T-helper 2 cell (primary cell): Measurements from ENCODE around the gene RPS6KA2.
A peak's percentile ranks its signal among the peaks of the same experiment; 100 is the strongest.

Experiments
- DNase-seq, 5 experiments: peaks; one replicate each; pipeline versions ENCODE4 v3.0.0 to v3.0.0-alpha.2; 2012 to 2022

RPS6KA2 gene

GRCh38 chr6:166633732-166634535 lies 6.9 kb upstream of the RPS6KA2 start:
- no peak for DNase-seq

- no peak for DNase-seq
These were observed 5.7 kb upstream of the RPS6KA2 start for GRCh38 chr6:166632731-166633130.

- no peak for DNase-seq
These were observed 3.4 kb upstream of the RPS6KA2 start for GRCh38 chr6:166630462-166630861.

GRCh38 chr6:166629628-166630027 lies 2.6 kb upstream of the RPS6KA2 start:
- no peak for DNase-seq

GRCh38 chr6:166627875-166628801 lies 1.1 kb upstream of the RPS6KA2 start:
- DNase-seq, result peak; percentile 15 to 57 (median 52)

- DNase-seq, result peak in 4 of 5 experiments; percentile 2 to 36 (median 8)
These were observed 646 bp downstream of the RPS6KA2 start for GRCh38 chr6:166626177-166627032.

- no peak for DNase-seq
These were observed 1.7 kb downstream of the RPS6KA2 start for GRCh38 chr6:166625356-166625755.

- no peak for DNase-seq
These were observed 2.8 kb downstream of the RPS6KA2 start for GRCh38 chr6:166624275-166624674.

GRCh38 chr6:166623318-166623717 lies 3.7 kb downstream of the RPS6KA2 start:
- no peak for DNase-seq

GRCh38 chr6:166621114-166621540 lies 5.9 kb downstream of the RPS6KA2 start:
- DNase-seq, result no peak

- no peak for DNase-seq
These were observed 6.5 kb downstream of the RPS6KA2 start for GRCh38 chr6:166620478-166621113.

GRCh38 chr6:166619912-166620311 lies 7.1 kb downstream of the RPS6KA2 start:
- no peak for DNase-seq

GRCh38 chr6:166618866-166619761 lies 7.9 kb downstream of the RPS6KA2 start:
- no peak for DNase-seq

- no peak for DNase-seq
These were observed 8.8 kb downstream of the RPS6KA2 start for GRCh38 chr6:166618251-166618650.

GRCh38 chr6:166617359-166617758 lies 9.7 kb downstream of the RPS6KA2 start:
- no peak for DNase-seq

- DNase-seq, result no peak
These were observed 10.5 kb downstream of the RPS6KA2 start for GRCh38 chr6:166616261-166617238.

GRCh38 chr6:166615059-166615770 lies 11.8 kb downstream of the RPS6KA2 start:
- no peak for DNase-seq

GRCh38 chr6:166614589-166614988 lies 12.5 kb downstream of the RPS6KA2 start:
- DNase-seq, result no peak

GRCh38 chr6:166614171-166614583 lies 12.9 kb downstream of the RPS6KA2 start:
- DNase-seq, result no peak
